ENCODE results near the gene SMARCD1. TPM values are rescaled to one million over a fixed set of nuclear protein-coding genes. Genes with fewer than 3 reads are reported as not detected.
"Not testable (repeated sequence)": the region's sequence is repeated elsewhere in the genome, so short reads cannot be mapped to it uniquely, and the experiment has no call there.

The SMARCD1 gene
- total RNA-seq, 6 donors from 2014 or later, result 44.6 to 76.2 (median 51.0) TPM

- no peaks in the 10 kb centered on the region for H3K36me3 ChIP-seq
- 97 to 98% methylated on average over 10 of the region's 10 CpGs for WGBS, 2 donors
- peaks cover 0 to 8% (median 4%) of the 10 kb centered on the region in 4 donors for H3K4me1 ChIP-seq
- no peaks in the 10 kb centered on the region for H3K27me3 ChIP-seq
- DNase-seq (peak in 1 of 2 donors; percentile 46), ATAC-seq (ENCODE audit: low FRiP score in 2 of 2) (no peak)
- TF ChIP-seq CTCF (IDR thresholded peaks at IDR 0.05) (no peak), EP300 (IDR thresholded peaks at IDR 0.05) (no peak), POLR2A (IDR thresholded peaks at IDR 0.05) (no peak)
- H3K9me3 ChIP-seq, result no peaks in the 10 kb centered on the region
- no peak overlapping the region for H3K4me3 ChIP-seq
- no peak overlapping the region for H3K27ac ChIP-seq
These were observed 6.9 kb upstream of the SMARCD1 start for GRCh38 chr12:50078281-50078680.

GRCh38 chr12:50079771-50080170 lies 5.4 kb upstream of the SMARCD1 start:
- WGBS, 2 donors, result 86 to 88% methylated on average over 5 of the region's 5 CpGs
- H3K9me3 ChIP-seq, result no peaks in the 10 kb centered on the region
- no peaks in the 10 kb centered on the region for H3K27me3 ChIP-seq
- H3K36me3 ChIP-seq, result no peaks in the 10 kb centered on the region
- DNase-seq (no peak), ATAC-seq (ENCODE audit: low FRiP score in 2 of 2) (no peak)
- H3K4me1 ChIP-seq, result peaks cover 5 to 17% (median 8%) of the 10 kb centered on the region in 4 donors
- no peak overlapping the region for H3K27ac ChIP-seq
- no peak for TF ChIP-seq CTCF (IDR thresholded peaks at IDR 0.05)
- TF ChIP-seq POLR2A (IDR thresholded peaks at IDR 0.05), result no peak
- no peak for TF ChIP-seq EP300 (IDR thresholded peaks at IDR 0.05)
- no peak for TF ChIP-seq POLR2AphosphoS5 (IDR thresholded peaks at IDR 0.05)
- no peak overlapping the region for H3K4me3 ChIP-seq

GRCh38 chr12:50081096-50081808 lies 3.9 kb upstream of the SMARCD1 start:
- no peaks in the 10 kb centered on the region for H3K27me3 ChIP-seq
- 60 to 62% methylated on average over 8 to 39 of the region's 46 CpGs for WGBS, 2 donors
- TF ChIP-seq POLR2A (IDR thresholded peaks at IDR 0.05) (no peak), EP300 (IDR thresholded peaks at IDR 0.05) (no peak), CTCF (IDR thresholded peaks at IDR 0.05) (no peak), POLR2AphosphoS5 (IDR thresholded peaks at IDR 0.05) (no peak)
- ATAC-seq (ENCODE audit: low FRiP score in 2 of 2) (no peak), DNase-seq (peak in 1 of 2 donors; percentile 82)
- H3K4me3 ChIP-seq, result no peak overlapping the region
- no peak overlapping the region for H3K27ac ChIP-seq
- H3K36me3 ChIP-seq, result no peaks in the 10 kb centered on the region
- H3K9me3 ChIP-seq, result no peaks in the 10 kb centered on the region
- H3K4me1 ChIP-seq, result peaks cover 9 to 17% (median 14%) of the 10 kb centered on the region in 4 donors

- H3K36me3 ChIP-seq, result peaks cover 0 to 12% (median 9%) of the 10 kb centered on the region in 4 donors
- TF ChIP-seq CTCF (IDR thresholded peaks at IDR 0.05) (no peak), POLR2A (IDR thresholded peaks at IDR 0.05) (no peak), EP300 (IDR thresholded peaks at IDR 0.05) (no peak), POLR2AphosphoS5 (IDR thresholded peaks at IDR 0.05) (no peak)
- H3K27me3 ChIP-seq, result no peaks in the 10 kb centered on the region
- H3K9me3 ChIP-seq, result no peaks in the 10 kb centered on the region
- 80 to 89% methylated on average over 7 of the region's 7 CpGs for WGBS, 2 donors
- H3K4me1 ChIP-seq, result peaks cover 9 to 24% (median 14%) of the 10 kb centered on the region in 4 donors
- H3K4me3 ChIP-seq, result no peak overlapping the region
- no peak for DNase-seq
- no peak overlapping the region for H3K27ac ChIP-seq
- no peak for ATAC-seq (ENCODE audit: low FRiP score in 2 of 2)
These were observed 2.5 kb upstream of the SMARCD1 start for GRCh38 chr12:50082644-50083043.

GRCh38 chr12:50083301-50083700 lies 1.8 kb upstream of the SMARCD1 start:
- Histone ChIP-seq H3K4me1 (peaks cover 9 to 24% (median 14%) of the 10 kb centered on the region in 4 donors), H3K27ac (no peak overlapping the region), H3K36me3 (peaks cover 0 to 19% (median 12%) of the 10 kb centered on the region in 4 donors), H3K4me3 (no peak overlapping the region), H3K27me3 (no peaks in the 10 kb centered on the region), H3K9me3 (no peaks in the 10 kb centered on the region)
- DNase-seq, result no peak
- WGBS, 2 donors, result 95 to 100% methylated on average over 1 of the region's 1 CpG
- no peak for ATAC-seq (ENCODE audit: low FRiP score in 2 of 2)
- TF ChIP-seq EP300 (IDR thresholded peaks at IDR 0.05) (no peak), CTCF (IDR thresholded peaks at IDR 0.05) (no peak), POLR2A (IDR thresholded peaks at IDR 0.05) (no peak), POLR2AphosphoS5 (IDR thresholded peaks at IDR 0.05) (no peak)

GRCh38 chr12:50084409-50084774 lies 750 bp upstream of the SMARCD1 start:
- not testable (repeated sequence) for DNase-seq; ATAC-seq (ENCODE audit: low FRiP score in 2 of 2); H3K9me3 ChIP-seq; H3K27me3 ChIP-seq
- Histone ChIP-seq H3K36me3 (peaks cover 0 to 30% (median 21%) of the 10 kb centered on the region in 4 donors), H3K4me3 (peak overlapping the region; percentile 68 to 98 (median 86)), H3K4me1 (peaks cover 9 to 32% (median 15%) of the 10 kb centered on the region in 4 donors), H3K27ac (peak overlapping the region; percentile 90 to 98 (median 97))
- WGBS, 2 donors, result 38 to 39% methylated on average over 7 of the region's 7 CpGs

All from upper lobe of left lung (tissue), 6 donors.